GM18907 (cell line): Measurements from ENCODE around the gene DUSP1.

ENCODE experiments used
- ATAC-seq: cut with Tn5 transposase; IDR thresholded peaks from one replicate; pipeline ENCODE4 v1.9.1; 2021; ENCODE audit warnings: mild to moderate bottlenecking, moderate library complexity; ENCODE audit not compliant: unreplicated experiment

The DUSP1 gene

DNA sequence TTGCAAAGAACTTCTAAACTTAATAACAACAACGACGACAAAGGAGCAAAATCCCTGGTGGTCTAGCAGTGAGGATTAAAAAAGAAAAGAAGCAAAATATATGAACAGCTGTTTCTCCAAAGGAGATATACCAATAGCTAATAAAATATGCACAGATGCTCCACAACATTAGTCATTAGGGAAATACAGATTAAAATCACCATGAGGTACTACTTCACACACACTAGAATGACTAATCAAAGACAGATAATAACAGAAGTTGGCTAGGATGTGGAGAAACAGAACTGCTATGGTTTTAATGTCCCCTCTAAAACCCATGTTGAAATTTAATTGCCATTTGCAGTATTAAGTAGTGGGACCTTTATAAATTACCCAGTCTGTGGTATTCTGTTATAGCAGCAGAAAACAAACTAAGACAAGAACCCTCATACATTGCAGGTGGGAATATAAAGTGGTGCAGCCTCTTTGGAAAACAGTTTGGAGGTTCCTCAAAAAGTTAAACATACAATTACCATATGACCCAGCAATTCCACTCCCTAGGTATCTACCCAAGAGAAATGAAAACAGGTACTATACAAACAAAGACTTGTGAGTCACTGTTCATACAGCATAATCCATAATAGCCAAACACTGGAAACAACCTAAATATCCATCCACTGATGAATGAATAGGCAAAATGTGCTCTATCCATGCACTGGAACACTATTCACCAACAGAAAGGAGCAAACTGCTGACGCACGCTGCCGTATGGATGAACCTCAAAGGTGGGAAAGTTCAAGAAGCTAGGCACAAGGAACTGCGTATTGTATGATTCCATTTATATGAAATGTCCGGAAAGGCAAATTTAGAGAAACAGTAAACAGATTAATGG is 11.4 kb upstream of the DUSP1 start:
- ATAC-seq = no peak

GRCh38 chr5:172779691-172780341 is 8.8 kb upstream of the DUSP1 start:
- ATAC-seq = no peak

- peak; percentile 25 for ATAC-seq
These were observed 7.2 kb upstream of the DUSP1 start for GRCh38 chr5:172777881-172778814.

DNA sequence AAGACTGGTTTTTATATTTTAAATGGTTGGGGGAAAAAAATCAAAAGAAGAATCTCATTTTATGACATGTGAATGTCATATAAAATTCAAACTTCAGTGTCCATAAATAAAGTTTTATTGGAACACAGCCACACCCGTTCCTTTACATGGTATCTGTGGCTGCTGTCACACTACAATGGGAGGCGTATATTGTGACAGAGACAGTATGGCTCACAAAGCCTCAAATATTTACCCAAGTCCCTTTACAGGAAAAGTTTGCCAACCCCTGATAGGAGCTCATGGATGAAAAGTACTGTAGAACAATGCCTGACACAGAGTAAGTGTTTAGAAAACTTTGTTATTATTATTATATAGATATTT is 5.2 kb upstream of the DUSP1 start:
- no peak for ATAC-seq

DNA sequence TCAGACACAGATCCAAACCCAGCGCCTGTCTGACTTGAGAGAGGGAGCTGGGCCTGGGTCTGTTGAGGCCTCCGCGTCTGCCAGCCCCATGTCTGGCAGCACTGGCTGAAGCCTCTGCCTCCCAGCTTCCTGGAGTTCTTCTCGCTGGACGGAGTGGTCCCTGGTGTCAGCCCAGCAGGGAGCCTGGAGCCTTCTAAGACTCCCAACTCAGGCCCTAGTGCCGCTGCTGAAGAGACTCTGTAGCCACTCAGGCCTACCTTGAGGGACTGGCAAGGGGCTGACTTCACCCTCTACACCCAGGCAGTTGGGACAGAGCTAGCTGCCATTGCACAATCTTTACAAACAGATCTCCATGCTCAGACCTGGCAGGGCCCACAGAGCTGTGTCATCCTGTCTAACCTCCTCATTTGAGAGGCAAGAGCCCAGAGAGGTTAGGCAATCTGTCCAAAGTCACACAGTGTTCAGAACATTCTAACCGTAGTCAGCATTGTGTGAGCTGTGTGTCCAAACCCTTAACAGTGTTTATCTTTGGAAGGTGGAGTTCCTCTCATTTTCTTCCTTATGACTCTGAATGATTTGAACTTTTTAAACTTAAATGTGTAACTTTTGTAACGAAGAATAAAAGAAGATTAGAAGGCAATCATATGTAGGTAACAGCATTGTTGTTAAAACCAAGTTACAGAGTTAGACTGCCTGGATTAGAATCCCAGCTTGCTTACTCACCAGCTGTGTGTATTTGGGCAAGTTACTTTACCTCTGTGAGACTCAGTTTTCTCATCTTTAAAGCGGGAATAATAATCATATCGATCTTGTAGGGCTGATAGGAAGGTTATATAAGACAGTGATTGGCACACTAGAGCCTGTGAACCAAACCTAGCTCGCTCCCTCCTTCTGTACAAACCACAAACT is 4.6 kb upstream of the DUSP1 start:
- ATAC-seq = no peak

- no peak for ATAC-seq
These were observed 3.7 kb upstream of the DUSP1 start for GRCh38 chr5:172774561-172775315.

DNA sequence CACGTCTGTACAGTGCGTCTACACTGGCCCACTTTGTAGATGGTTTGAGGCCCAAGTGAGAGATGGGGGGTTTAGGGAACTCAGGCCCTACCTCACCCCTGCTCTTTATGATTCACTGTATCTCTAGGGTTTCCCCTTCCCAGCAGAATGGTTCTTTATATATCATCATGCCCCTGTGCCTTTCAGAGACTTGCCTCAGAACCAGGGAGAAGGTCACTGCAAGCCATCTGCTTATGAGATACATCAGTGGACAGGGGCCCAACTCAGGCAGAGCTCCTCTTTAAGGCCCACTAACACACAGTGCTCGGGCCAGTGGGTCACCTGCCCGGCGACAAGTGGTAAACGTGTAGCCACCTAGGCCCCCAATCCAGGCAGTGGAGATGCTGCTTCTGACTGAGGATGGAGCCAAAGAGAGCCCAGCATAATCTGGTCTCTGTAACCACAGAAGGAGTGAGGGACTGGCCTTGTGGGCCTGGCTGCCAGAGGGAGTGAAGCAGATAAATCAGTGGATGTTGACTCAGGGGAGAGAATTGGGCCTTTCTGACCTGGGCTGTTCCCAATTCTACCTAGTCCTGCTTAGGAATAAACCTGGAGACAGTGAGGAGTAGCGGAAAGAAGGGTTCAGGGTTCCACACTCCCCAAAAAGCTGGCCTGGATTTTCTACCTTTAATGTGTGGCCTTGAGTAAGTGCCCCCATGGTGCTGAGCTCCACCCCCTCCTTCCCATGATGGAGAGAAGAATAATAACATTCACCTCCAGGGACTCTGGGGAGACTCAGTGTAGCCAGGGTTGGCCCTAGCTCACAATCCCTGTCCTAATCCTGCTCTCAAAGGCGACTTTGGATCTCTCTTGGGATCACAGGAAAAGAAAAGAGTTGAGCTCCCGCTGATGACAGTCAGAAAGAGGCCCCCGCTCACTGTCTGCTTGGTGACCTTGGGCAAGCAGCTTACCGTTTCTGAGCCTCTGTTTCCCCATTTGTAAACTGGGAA is 2.8 kb upstream of the DUSP1 start:
- ATAC-seq = no peak

- peak; percentile 36 for ATAC-seq
These were observed 1.3 kb upstream of the DUSP1 start for GRCh38 chr5:172772112-172772906.

GRCh38 chr5:172771439-172772111 is 580 bp upstream of the DUSP1 start:
- no peak for ATAC-seq

DNA sequence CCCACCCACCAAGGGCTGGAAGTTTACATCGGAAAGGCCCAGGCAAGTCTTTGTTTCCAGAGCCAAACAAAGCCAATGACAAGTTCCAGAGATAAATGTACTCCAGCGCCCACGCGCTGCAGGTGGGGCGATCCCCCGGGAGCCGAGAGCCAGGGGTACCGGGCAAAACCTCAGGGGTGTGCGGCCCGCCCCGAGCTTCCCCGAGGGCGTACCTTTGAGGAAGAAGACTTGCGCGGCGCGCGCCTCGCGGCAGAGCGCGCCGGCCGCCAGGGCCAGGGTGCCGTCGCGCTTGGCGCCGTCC is 671 bp downstream of the DUSP1 start:
- no peak for ATAC-seq

GRCh38 chr5:172769616-172770373 is 1.2 kb downstream of the DUSP1 start:
- no peak for ATAC-seq

DNA sequence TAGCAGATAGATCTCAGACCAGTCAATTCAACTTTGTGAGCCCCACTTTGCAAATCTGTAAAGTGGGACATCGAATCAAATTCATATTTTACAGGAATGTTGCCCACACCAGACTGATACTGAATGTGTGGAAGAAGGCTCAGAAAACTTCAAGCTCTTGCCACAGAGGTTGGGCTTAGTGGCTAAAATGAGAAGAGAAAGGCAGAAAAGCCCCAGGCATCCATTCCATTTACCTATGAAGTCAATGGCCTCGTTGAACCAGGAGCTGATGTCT is 1.7 kb downstream of the DUSP1 start:
- ATAC-seq = no peak

- no peak for ATAC-seq
These were observed 2.2 kb downstream of the DUSP1 start for GRCh38 chr5:172768573-172769341.

DNA sequence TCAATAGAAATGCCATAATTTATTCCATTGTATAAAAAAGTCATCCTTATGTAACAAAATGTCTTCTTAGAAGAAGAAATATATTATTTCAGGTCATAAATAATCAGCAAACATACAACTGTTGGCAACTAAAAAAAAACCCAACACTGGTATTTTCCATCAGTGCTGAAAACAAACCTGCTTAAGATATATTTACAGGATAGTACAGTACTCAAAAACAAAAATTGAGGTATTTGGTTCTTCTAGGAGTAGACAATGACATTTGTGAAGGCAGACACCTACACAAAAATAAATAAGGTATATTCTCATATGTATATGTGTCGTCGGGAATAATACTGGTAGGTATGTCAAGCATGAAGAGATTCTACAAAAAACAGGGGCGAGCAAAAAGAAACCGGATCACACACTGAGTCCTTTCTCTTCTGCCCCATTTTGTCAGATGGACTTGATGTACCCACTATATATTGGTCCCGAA is 2.9 kb downstream of the DUSP1 start:
- no peak for ATAC-seq

GRCh38 chr5:172766287-172767108 is 4.5 kb downstream of the DUSP1 start:
- ATAC-seq = no peak
